HCT116 (cell line): ENCODE data around the gene PITPNC1. TPM values are rescaled to one million over a fixed set of nuclear protein-coding genes. Genes with fewer than 3 reads are reported as not detected.
A peak's percentile ranks its signal among the peaks of the same experiment; 100 is the strongest.

Experiments used
- ATAC-seq: fragments of 200-7000 bp; cut with Tn5 transposase; 2 replicates; pipeline ENCODE4 v1.9.1; 2020; ENCODE audit warnings: mild to moderate bottlenecking, moderate library complexity
- BruUV-seq: library from RNA; stranded (reverse); fragments of 400-500 nt; replicated peaks from 2 replicates; lab custom pipeline; 2021; lab: Mats Ljungman, UMichigan
- CTCF ChIA-PET: fragments of 300-600 bp; sonication (Branson Sonifier 250); formaldehyde crosslinking; loops from one replicate; lab custom pipeline; 2021; ENCODE audit warnings: antibody characterized with exemption; lab: Charles Lee
- POLR2A ChIA-PET: fragments of 300-600, 350-600 bp; sonication (Branson Sonifier 250); formaldehyde crosslinking; loops from one replicate; lab custom pipeline; 2021; ENCODE audit warnings: antibody characterized with exemption; lab: Charles Lee
- RAD21 ChIA-PET, 2 experiments: fragments of 300-600 bp; sonication (Branson Sonifier 250); formaldehyde crosslinking; loops; one replicate each; lab custom pipeline; 2023; ENCODE audit warnings: low total read pairs in 2 of 2; ENCODE audit not compliant: uncharacterized antibody in 2 of 2, unreplicated experiment in 2 of 2, low non-redundant PET in 1 of 2; lab: Charles Lee
- DNase-seq: peaks from one replicate; pipeline ENCODE4 v3.0.0-alpha.2; 2010; ENCODE audit warnings: low read depth, low spot score
- H2AFZ ChIP-seq: fragments of 200-600 bp; shearing (Covaris generic), sonication (generic); 2 replicates; pipeline ENCODE4 v1.6.1; 2017; ENCODE audit warnings: low read depth, mixed run types, mixed read lengths, antibody characterized with exemption, low read length; ENCODE audit not compliant: poor library complexity, severe bottlenecking
- H3K27ac ChIP-seq: 2 replicates; pipeline ENCODE4 v1.5.1; 2012; ENCODE audit warnings: low read depth, low read length
- H3K27me3 ChIP-seq: fragments of 200-600 bp; sonication (generic); 2 replicates; pipeline ENCODE4 v1.6.1; 2016; ENCODE audit warnings: mixed run types, low read length, mixed read lengths; ENCODE audit not compliant: insufficient read depth
- H3K36me3 ChIP-seq, 2 experiments: fragments of 200-500 bp in 1 of 2; fragments of 200-600 bp in 1 of 2; sonication (Bioruptor generic) in 1 of 2; sonication (generic) in 1 of 2; 2 replicates each; pipeline versions ENCODE4 v1.5.1 to v1.6.1; 2014 to 2016; ENCODE audit warnings: low read length in 2 of 2, inconsistent platforms in 1 of 2, mixed read lengths in 1 of 2, mixed run types in 1 of 2; ENCODE audit not compliant: insufficient read depth in 2 of 2, control insufficient read depth in 1 of 2
- H3K4me1 ChIP-seq, 2 experiments: fragments of 200-600 bp in 1 of 2; sonication (generic) in 1 of 2; 2 replicates each; pipeline versions ENCODE4 v1.5.1 to v1.6.1; 2012 to 2017; ENCODE audit warnings: low read length in 2 of 2, inconsistent platforms in 1 of 2, mild to moderate bottlenecking in 1 of 2, mixed read lengths in 1 of 2, mixed run types in 1 of 2, moderate library complexity in 1 of 2; ENCODE audit not compliant: insufficient read depth in 2 of 2, control insufficient read depth in 1 of 2
- H3K4me2 ChIP-seq: fragments of 200-600 bp; sonication (generic); 2 replicates; pipeline ENCODE4 v1.6.1; 2017; ENCODE audit warnings: mixed run types, low read length, mixed read lengths
- H3K4me3 ChIP-seq, 2 experiments: fragments of 200-600 bp in 1 of 2; sonication (generic) in 1 of 2; replicated peaks in 1 of 2; 2 replicates each; pipeline ENCODE4 v1.5.1; 2011 to 2016; ENCODE audit warnings: low read length in 2 of 2, control low read depth in 1 of 2, low read depth in 1 of 2, mild to moderate bottlenecking in 1 of 2, mixed read lengths in 1 of 2, mixed run types in 1 of 2
- H3K79me2 ChIP-seq: fragments of 200-600 bp; sonication (generic); 2 replicates; pipeline ENCODE4 v1.6.1; 2017; ENCODE audit warnings: mild to moderate bottlenecking, mixed run types, low read length, moderate library complexity, mixed read lengths; ENCODE audit not compliant: insufficient read depth
- H3K9ac ChIP-seq: fragments of 200-600 bp; sonication (generic); 2 replicates; pipeline ENCODE4 v1.6.1; 2016; ENCODE audit warnings: low read length, mixed read lengths
- H3K9me2 ChIP-seq: fragments of 200-600 bp; sonication (generic), shearing (Covaris generic); 2 replicates; pipeline ENCODE4 v1.6.1; 2017; ENCODE audit warnings: mixed run types, mild to moderate bottlenecking, moderate library complexity; ENCODE audit not compliant: insufficient read depth
- H3K9me3 ChIP-seq, 2 experiments: fragments of 200-500 bp in 1 of 2; fragments of 200-600 bp in 1 of 2; sonication (Bioruptor generic) in 1 of 2; sonication (generic) in 1 of 2; 2 replicates each; pipeline ENCODE4 v1.6.1; 2014 to 2017; ENCODE audit warnings: low read length in 2 of 2, mixed read lengths in 2 of 2, inconsistent platforms in 1 of 2, low read depth in 1 of 2, mild to moderate bottlenecking in 1 of 2, mixed run types in 1 of 2, moderate library complexity in 1 of 2; ENCODE audit not compliant: control insufficient read depth in 1 of 2, insufficient read depth in 1 of 2
- H4K20me1 ChIP-seq: fragments of 200-600 bp; sonication (generic), shearing (Covaris generic); 2 replicates; pipeline ENCODE4 v1.6.1; 2017; ENCODE audit warnings: mixed run types, mild to moderate bottlenecking, moderate library complexity; ENCODE audit not compliant: insufficient read depth
- ATF3 ChIP-seq: IDR thresholded peaks from 2 replicates; pipeline ENCODE4 v1.6.1; 2012
- CBX3 ChIP-seq: IDR thresholded peaks from 2 replicates; pipeline ENCODE4 v1.6.1; 2012; ENCODE audit warnings: low read depth
- CEBPB ChIP-seq: IDR thresholded peaks from 2 replicates; pipeline ENCODE4 v1.6.1; 2012; ENCODE audit warnings: low read depth
- EGR1 ChIP-seq: IDR thresholded peaks from 2 replicates; pipeline ENCODE4 v1.6.1; 2012; ENCODE audit warnings: low read depth
- ELF1 ChIP-seq: IDR thresholded peaks from 2 replicates; pipeline ENCODE4 v1.6.1; 2012; ENCODE audit warnings: low read depth, borderline replicate concordance
- EZH2 ChIP-seq: fragments of 200-600 bp; sonication (generic); IDR thresholded peaks from 2 replicates; pipeline ENCODE4 v1.6.1; 2017; ENCODE audit warnings: antibody characterized with exemption, mixed run types
- EZH2phosphoT487 ChIP-seq: fragments of 200-600 bp; IDR thresholded peaks from 2 replicates; pipeline ENCODE4 v1.6.1; 2018; ENCODE audit warnings: antibody characterized with exemption, borderline replicate concordance
- JUND ChIP-seq: IDR thresholded peaks from 2 replicates; pipeline ENCODE4 v1.6.1; 2012
- POLR2A ChIP-seq: IDR thresholded peaks from 2 replicates; pipeline ENCODE4 v1.7.0; 2011; ENCODE audit warnings: borderline replicate concordance; ENCODE audit not compliant: insufficient read depth, insufficient read length; ENCODE audit errors: extremely low read depth
- POLR2AphosphoS5 ChIP-seq: IDR thresholded peaks from 2 replicates; pipeline ENCODE4 v1.6.1; 2011; ENCODE audit warnings: mild to moderate bottlenecking, low read depth, low read length, moderate library complexity
- RAD21 ChIP-seq: IDR thresholded peaks from 2 replicates; pipeline ENCODE4 v1.6.1; 2012; ENCODE audit warnings: low read depth, mild to moderate bottlenecking
- REST ChIP-seq: IDR thresholded peaks from 2 replicates; pipeline ENCODE4 v1.6.1; 2012; ENCODE audit warnings: low read depth
- SIN3A ChIP-seq: IDR thresholded peaks from 2 replicates; pipeline ENCODE4 v1.6.1; 2012; ENCODE audit warnings: low read depth
- SP1 ChIP-seq: IDR thresholded peaks from 2 replicates; pipeline ENCODE4 v1.6.1; 2012; ENCODE audit warnings: low read depth
- SRF ChIP-seq: IDR thresholded peaks from 2 replicates; pipeline ENCODE4 v1.6.1; 2012; ENCODE audit warnings: low read depth
- TCF7L2 ChIP-seq: IDR thresholded peaks from 2 replicates; pipeline ENCODE4 v1.7.0; 2011; ENCODE audit warnings: borderline replicate concordance, inconsistent platforms; ENCODE audit not compliant: insufficient read depth, insufficient read length; ENCODE audit errors: extremely low read depth
- YY1 ChIP-seq: IDR thresholded peaks from 2 replicates; pipeline ENCODE4 v1.6.1; 2011; ENCODE audit warnings: low read length, low read depth, moderate library complexity, mild to moderate bottlenecking; ENCODE audit not compliant: insufficient replicate concordance; ENCODE audit errors: extremely low read depth
- ZFX ChIP-seq: fragments of 450-650 bp; IDR thresholded peaks from 2 replicates; pipeline ENCODE4 v1.6.1; 2017
- ZNF274 ChIP-seq: fragments of 200-500 bp; sonication (Bioruptor generic); IDR thresholded peaks from 2 replicates; pipeline ENCODE4 v1.6.1; 2014; ENCODE audit warnings: mild to moderate bottlenecking, low read depth, low read length, inconsistent platforms
- intact Hi-C: fragments of 100-400 bp; cut with micrococcal nuclease; formaldehyde crosslinking; loops from 2 replicates; pipeline ENCODE4 v1.10.0; 2022
- total RNA-seq: library from RNA; stranded (reverse); gene quantifications from one replicate; pipeline ENCODE4 v1.2.1, GENCODE V29; 2021; ENCODE audit not compliant: unreplicated experiment
- TF ChIP-seq, protein P1 (sequence below): IDR thresholded peaks from 2 replicates; pipeline ENCODE4 v1.6.1; 2011; ENCODE audit warnings: mild to moderate bottlenecking, low read length, moderate library complexity; ENCODE audit not compliant: insufficient replicate concordance; ENCODE audit errors: extremely low read depth
- TF ChIP-seq, protein P2 (sequence below): IDR thresholded peaks from 2 replicates; pipeline ENCODE4 v1.6.1; 2012

The PITPNC1 gene
- total RNA-seq, 1 experiment from 2014 or later, result 41.9 TPM

GRCh38 chr17:67491009-67491680 lies 114.1 kb downstream of the PITPNC1 start:
- H2AFZ ChIP-seq, result no peak overlapping the region
- peak; percentile 83 for TF ChIP-seq JUND
- TF ChIP-seq EZH2phosphoT487, result no peak
- TF ChIP-seq ELF1, result no peak
- TF ChIP-seq CBX3, result peak; percentile 76
- no peak for TF ChIP-seq YY1
- TF ChIP-seq ZNF274, result no peak
- TF ChIP-seq, protein P1, sequence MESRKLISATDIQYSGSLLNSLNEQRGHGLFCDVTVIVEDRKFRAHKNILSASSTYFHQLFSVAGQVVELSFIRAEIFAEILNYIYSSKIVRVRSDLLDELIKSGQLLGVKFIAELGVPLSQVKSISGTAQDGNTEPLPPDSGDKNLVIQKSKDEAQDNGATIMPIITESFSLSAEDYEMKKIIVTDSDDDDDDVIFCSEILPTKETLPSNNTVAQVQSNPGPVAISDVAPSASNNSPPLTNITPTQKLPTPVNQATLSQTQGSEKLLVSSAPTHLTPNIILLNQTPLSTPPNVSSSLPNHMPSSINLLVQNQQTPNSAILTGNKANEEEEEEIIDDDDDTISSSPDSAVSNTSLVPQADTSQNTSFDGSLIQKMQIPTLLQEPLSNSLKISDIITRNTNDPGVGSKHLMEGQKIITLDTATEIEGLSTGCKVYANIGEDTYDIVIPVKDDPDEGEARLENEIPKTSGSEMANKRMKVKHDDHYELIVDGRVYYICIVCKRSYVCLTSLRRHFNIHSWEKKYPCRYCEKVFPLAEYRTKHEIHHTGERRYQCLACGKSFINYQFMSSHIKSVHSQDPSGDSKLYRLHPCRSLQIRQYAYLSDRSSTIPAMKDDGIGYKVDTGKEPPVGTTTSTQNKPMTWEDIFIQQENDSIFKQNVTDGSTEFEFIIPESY, result no peak
- no peak for TF ChIP-seq POLR2A
- no peak for TF ChIP-seq TCF7L2
- peak; percentile 69; the same call in 1 of the 2 replicates for TF ChIP-seq SIN3A
- TF ChIP-seq REST, result no peak
- TF ChIP-seq POLR2AphosphoS5, result peak; percentile 54
- TF ChIP-seq ATF3, result peak; percentile 72; the same call in 1 of the 2 replicates
- TF ChIP-seq, protein P2, sequence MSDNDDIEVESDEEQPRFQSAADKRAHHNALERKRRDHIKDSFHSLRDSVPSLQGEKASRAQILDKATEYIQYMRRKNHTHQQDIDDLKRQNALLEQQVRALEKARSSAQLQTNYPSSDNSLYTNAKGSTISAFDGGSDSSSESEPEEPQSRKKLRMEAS, result peak; percentile 85
- no peak for TF ChIP-seq EZH2
- TF ChIP-seq SP1, result peak; percentile 78
- TF ChIP-seq ZFX, result no peak
- TF ChIP-seq EGR1, result no peak
- peak; percentile 27 for TF ChIP-seq RAD21
- TF ChIP-seq SRF, result no peak; the same call in 1 of the 2 replicates
- peak; percentile 91 for TF ChIP-seq CEBPB

More at GRCh38 chr17:67491009-67491680, 114.1 kb downstream of the PITPNC1 start:
- Histone ChIP-seq H3K36me3 (no peaks in the 10 kb centered on the region), H3K27ac (no peak overlapping the region), H3K9me3 (no peaks in the 10 kb centered on the region), H3K4me2 (peak overlapping the region; percentile 80), H3K9ac (peak overlapping the region; percentile 34), H3K27me3 (no peaks in the 10 kb centered on the region), H3K79me2 (peaks cover 18% of the 10 kb centered on the region; the same call in 1 of the 2 replicates), H4K20me1 (no peaks in the 10 kb centered on the region), H3K4me1 (peaks cover 18 to 19% of the 10 kb centered on the region in 2 experiments), H3K9me2 (no peaks in the 10 kb centered on the region), H3K4me3 (peak overlapping the region; percentile 29 to 50)
- ChIA-PET RAD21 (interaction anchor here in 1 of 2 experiments (0.6 kb wide), 1 partner anchor 17 kb away, joined by 3 read pairs; no protein-coding TSS in a partner anchor), POLR2A (interaction anchor here (0.8 to 1.5 kb wide), 3 partner anchors 9 to 112 kb away, joined by 3 to 6 read pairs (median 5); no protein-coding TSS in a partner anchor), CTCF (interaction anchor here (1.9 kb wide), 1 partner anchor 16 kb away, joined by 9 read pairs; no protein-coding TSS in a partner anchor)
- ATAC-seq (peak; percentile 99), DNase-seq (peak; percentile 87)
- no TSS peak for BruUV-seq
- intact Hi-C loops, result no loop called here
